ENCODE results near the gene VSTM2B.
"Not testable (repeated sequence)": the region's sequence is repeated elsewhere in the genome, so short reads cannot be mapped to it uniquely, and the experiment has no call there.

The VSTM2B gene

GRCh38 chr19:29543381-29543780 lies 17.6 kb downstream of the VSTM2B start:
- Mint-ChIP-seq H3K27ac (no peak overlapping the region), H3K9me3 (no peaks in the 10 kb centered on the region), H3K36me3 (ENCODE audit: insufficient read depth) (peaks cover 3% of the 10 kb centered on the region), H3K27me3 (peaks cover 11 to 28% of the 10 kb centered on the region in 2 donors), H3K4me3 (no peak overlapping the region), H3K4me1 (ENCODE audit: low read depth in 2 of 2) (no peaks in the 10 kb centered on the region)
- DNase-seq = no peak
- ATAC-seq (replicated peaks) = no peak

- Mint-ChIP-seq H3K4me1 (ENCODE audit: low read depth in 2 of 2) (no peaks in the 10 kb centered on the region), H3K36me3 (ENCODE audit: insufficient read depth) (peaks cover 3% of the 10 kb centered on the region), H3K4me3 (no peak overlapping the region), H3K9me3 (no peaks in the 10 kb centered on the region), H3K27ac (no peak overlapping the region), H3K27me3 (peaks cover 7 to 37% of the 10 kb centered on the region in 2 donors)
- no peak for ATAC-seq (replicated peaks)
- DNase-seq = no peak
These were observed 19.0 kb downstream of the VSTM2B start for GRCh38 chr19:29544656-29545360.

- not testable (repeated sequence) for H3K27ac Mint-ChIP-seq; ATAC-seq (replicated peaks); H3K36me3 Mint-ChIP-seq (ENCODE audit: insufficient read depth); DNase-seq; H3K9me3 Mint-ChIP-seq; H3K4me3 Mint-ChIP-seq; H3K4me1 Mint-ChIP-seq (ENCODE audit: low read depth in 2 of 2)
- peaks cover 7 to 43% of the 10 kb centered on the region in 2 donors for H3K27me3 Mint-ChIP-seq
These were observed 19.7 kb downstream of the VSTM2B start for GRCh38 chr19:29545447-29545846.

GRCh38 chr19:29545866-29546582 lies 20.2 kb downstream of the VSTM2B start:
- no peak for ATAC-seq (replicated peaks)
- no peak for DNase-seq
- H3K36me3 Mint-ChIP-seq (ENCODE audit: insufficient read depth) = peaks cover 3% of the 10 kb centered on the region
- H3K27ac Mint-ChIP-seq = no peak overlapping the region
- no peak overlapping the region for H3K4me3 Mint-ChIP-seq
- no peaks in the 10 kb centered on the region for H3K9me3 Mint-ChIP-seq
- no peaks in the 10 kb centered on the region for H3K4me1 Mint-ChIP-seq (ENCODE audit: low read depth in 2 of 2)
- peaks cover 7 to 48% of the 10 kb centered on the region in 2 donors for H3K27me3 Mint-ChIP-seq

- no peak for ATAC-seq (replicated peaks)
These were observed 20.9 kb downstream of the VSTM2B start for GRCh38 chr19:29546583-29547190.

GRCh38 chr19:29547361-29547960 lies 21.7 kb downstream of the VSTM2B start:
- no peak overlapping the region for H3K27ac Mint-ChIP-seq
- DNase-seq (no peak), ATAC-seq (replicated peaks) (no peak)
- no peaks in the 10 kb centered on the region for H3K9me3 Mint-ChIP-seq
- H3K4me3 Mint-ChIP-seq = no peak overlapping the region
- H3K27me3 Mint-ChIP-seq = peaks cover 7 to 58% of the 10 kb centered on the region in 2 donors
- H3K36me3 Mint-ChIP-seq (ENCODE audit: insufficient read depth) = peaks cover 3% of the 10 kb centered on the region
- H3K4me1 Mint-ChIP-seq (ENCODE audit: low read depth in 2 of 2) = no peaks in the 10 kb centered on the region

More at GRCh38 chr19:29546583-29547190, 20.9 kb downstream of the VSTM2B start:
- peaks cover 7 to 50% of the 10 kb centered on the region in 2 donors for H3K27me3 Mint-ChIP-seq
- H3K4me1 Mint-ChIP-seq (ENCODE audit: low read depth in 2 of 2) = no peaks in the 10 kb centered on the region
- no peaks in the 10 kb centered on the region for H3K9me3 Mint-ChIP-seq
- H3K4me3 Mint-ChIP-seq = no peak overlapping the region
- H3K27ac Mint-ChIP-seq = no peak overlapping the region
- no peak for DNase-seq
- H3K36me3 Mint-ChIP-seq (ENCODE audit: insufficient read depth) = peaks cover 3% of the 10 kb centered on the region

GRCh38 chr19:29547981-29548380 lies 22.2 kb downstream of the VSTM2B start:
- Mint-ChIP-seq H3K9me3 (peaks cover 0 to 2% of the 10 kb centered on the region in 2 donors), H3K4me1 (ENCODE audit: low read depth in 2 of 2) (no peaks in the 10 kb centered on the region), H3K27me3 (peaks cover 11 to 63% of the 10 kb centered on the region in 2 donors), H3K4me3 (no peak overlapping the region), H3K36me3 (ENCODE audit: insufficient read depth) (peaks cover 3% of the 10 kb centered on the region), H3K27ac (no peak overlapping the region)
- ATAC-seq (replicated peaks) = no peak
- no peak for DNase-seq

GRCh38 chr19:29548483-29549085 lies 22.8 kb downstream of the VSTM2B start:
- H3K36me3 Mint-ChIP-seq (ENCODE audit: insufficient read depth) = peaks cover 3% of the 10 kb centered on the region
- H3K27ac Mint-ChIP-seq = no peak overlapping the region
- H3K9me3 Mint-ChIP-seq = peaks cover 3 to 8% of the 10 kb centered on the region in 2 donors
- no peaks in the 10 kb centered on the region for H3K4me1 Mint-ChIP-seq (ENCODE audit: low read depth in 2 of 2)
- peaks cover 16 to 69% of the 10 kb centered on the region in 2 donors for H3K27me3 Mint-ChIP-seq
- no peak for DNase-seq
- no peak for ATAC-seq (replicated peaks)
- H3K4me3 Mint-ChIP-seq = no peak overlapping the region

GRCh38 chr19:29549105-29550070 lies 23.6 kb downstream of the VSTM2B start:
- Mint-ChIP-seq H3K9me3 (peaks cover 7 to 11% of the 10 kb centered on the region in 2 donors), H3K27me3 (peaks cover 22 to 77% of the 10 kb centered on the region in 2 donors), H3K36me3 (ENCODE audit: insufficient read depth) (peaks cover 3% of the 10 kb centered on the region), H3K4me1 (ENCODE audit: low read depth in 2 of 2) (no peaks in the 10 kb centered on the region), H3K27ac (peak overlapping the region in 1 of 2 donors; percentile 35), H3K4me3 (no peak overlapping the region)
- ATAC-seq (replicated peaks) (no peak), DNase-seq (no peak)

- H3K27me3 Mint-ChIP-seq = peaks cover 37 to 83% of the 10 kb centered on the region in 2 donors
- no peak overlapping the region for H3K4me3 Mint-ChIP-seq
- no peak for ATAC-seq (replicated peaks)
- peaks cover 7 to 11% of the 10 kb centered on the region in 2 donors for H3K9me3 Mint-ChIP-seq
- no peak for DNase-seq
- H3K36me3 Mint-ChIP-seq (ENCODE audit: insufficient read depth) = peaks cover 3% of the 10 kb centered on the region
- no peak overlapping the region for H3K27ac Mint-ChIP-seq
- H3K4me1 Mint-ChIP-seq (ENCODE audit: low read depth in 2 of 2) = no peaks in the 10 kb centered on the region
These were observed 25.1 kb downstream of the VSTM2B start for GRCh38 chr19:29550896-29551295.

GRCh38 chr19:29551774-29552173 lies 26.0 kb downstream of the VSTM2B start:
- no peak overlapping the region for H3K27ac Mint-ChIP-seq
- peaks cover 7 to 11% of the 10 kb centered on the region in 2 donors for H3K9me3 Mint-ChIP-seq
- ATAC-seq (replicated peaks) (no peak), DNase-seq (no peak)
- H3K27me3 Mint-ChIP-seq = peaks cover 45 to 92% of the 10 kb centered on the region in 2 donors
- H3K4me1 Mint-ChIP-seq (ENCODE audit: low read depth in 2 of 2) = no peaks in the 10 kb centered on the region
- H3K36me3 Mint-ChIP-seq (ENCODE audit: insufficient read depth) = peaks cover 3% of the 10 kb centered on the region
- H3K4me3 Mint-ChIP-seq = no peak overlapping the region
